Retinal pigment epithelial cell (primary cell): ENCODE measurements around the gene MLPH.

Source experiments
- DNase-seq: peaks from one replicate; pipeline ENCODE4 v3.0.0-alpha.2; 2010; ENCODE audit warnings: low read depth
- H3K4me3 ChIP-seq: 2 replicates; pipeline ENCODE4 v1.5.1; 2011; ENCODE audit warnings: mild to moderate bottlenecking, low read length, control low read depth, moderate library complexity
- CTCF ChIP-seq: conservative IDR thresholded peaks from 2 replicates; pipeline ENCODE4 v1.5.1; 2011; ENCODE audit warnings: low read depth, low read length, control low read depth, inconsistent platforms

MLPH gene

GRCh38 chr2:237600205-237600846 is 113.3 kb downstream of the MLPH start:
- no peak overlapping the region for H3K4me3 ChIP-seq
- TF ChIP-seq CTCF = peak; percentile 37
- no peak for DNase-seq

GRCh38 chr2:237601453-237602116 is 114.5 kb downstream of the MLPH start:
- H3K4me3 ChIP-seq = no peak overlapping the region
- no peak for DNase-seq
- TF ChIP-seq CTCF = peak; percentile 43

- DNase-seq = no peak
- TF ChIP-seq CTCF = no peak
- no peak overlapping the region for H3K4me3 ChIP-seq
Observed at GRCh38 chr2:237602409-237602808, 115.4 kb downstream of the MLPH start.

GRCh38 chr2:237603049-237603717 is 116.1 kb downstream of the MLPH start:
- H3K4me3 ChIP-seq = no peak overlapping the region
- no peak for TF ChIP-seq CTCF
- DNase-seq = no peak

GRCh38 chr2:237603718-237604362 is 116.8 kb downstream of the MLPH start:
- no peak overlapping the region for H3K4me3 ChIP-seq
- TF ChIP-seq CTCF = no peak
- DNase-seq = no peak

GRCh38 chr2:237604391-237604790 is 117.3 kb downstream of the MLPH start:
- no peak for TF ChIP-seq CTCF
- DNase-seq = no peak
- H3K4me3 ChIP-seq = no peak overlapping the region
